GM12878 (cell line): Measurements from ENCODE around the gene DMD.

Experiments used
- CBFB ChIP-seq: IDR thresholded peaks from 2 replicates; pipeline ENCODE4 v1.6.1; 2016; ENCODE audit warnings: antibody characterized with exemption, low read depth
- CTCF ChIP-seq, 3 experiments: IDR thresholded peaks in 2 of 3; conservative IDR thresholded peaks in 1 of 3; 2 replicates each; pipeline ENCODE4 v1.5.1; 2011; ENCODE audit warnings: low read depth in 3 of 3, low read length in 3 of 3, mild to moderate bottlenecking in 3 of 3, control low read depth in 2 of 3, moderate library complexity in 2 of 3, inconsistent platforms in 1 of 3, mixed read lengths in 1 of 3; ENCODE audit not compliant: control insufficient read depth in 2 of 3, insufficient read depth in 1 of 3; ENCODE audit errors: extremely low read depth in 1 of 3
- EZH2 ChIP-seq: IDR thresholded peaks from 2 replicates; pipeline ENCODE4 v1.6.1; 2012; ENCODE audit warnings: low read depth, mild to moderate bottlenecking, control low read depth, inconsistent platforms, low read length, borderline replicate concordance; ENCODE audit not compliant: control insufficient read depth
- JUND ChIP-seq: IDR thresholded peaks from 2 replicates; pipeline ENCODE4 v1.6.1; 2012; ENCODE audit warnings: low read depth, mild to moderate bottlenecking, low read length, improper control_type of control experiment, moderate library complexity
- MYB ChIP-seq: fragments of 150-350 bp; IDR thresholded peaks from 2 replicates; pipeline ENCODE4 v1.6.1; 2014; ENCODE audit warnings: mild to moderate bottlenecking, low read depth, low read length, borderline replicate concordance
- NFIC ChIP-seq: IDR thresholded peaks from 2 replicates; pipeline ENCODE4 v1.6.1; 2012; ENCODE audit warnings: low read depth, mild to moderate bottlenecking, inconsistent platforms, low read length, moderate library complexity
- NKRF ChIP-seq: fragments of 450-650 bp; conservative IDR thresholded peaks from 2 replicates; pipeline ENCODE4 v1.6.1; 2017; ENCODE audit warnings: mild to moderate bottlenecking, moderate library complexity
- POLR2A ChIP-seq: IDR thresholded peaks from 2 replicates; pipeline ENCODE4 v1.6.1; 2011; ENCODE audit warnings: low read depth, mild to moderate bottlenecking, low read length
- PRDM15 ChIP-seq: fragments of 450-650 bp; formaldehyde crosslinking; IDR thresholded peaks from 2 replicates; pipeline ENCODE4 v1.4.0; 2020; ENCODE audit warnings: mild to moderate bottlenecking, moderate library complexity
- TAF1 ChIP-seq: IDR thresholded peaks from 2 replicates; pipeline ENCODE4 v1.6.1; 2011; ENCODE audit warnings: mild to moderate bottlenecking, low read depth, low read length, borderline replicate concordance
- TCF7 ChIP-seq: IDR thresholded peaks from 2 replicates; pipeline ENCODE4 v1.6.1; 2014; ENCODE audit warnings: antibody characterized with exemption, borderline replicate concordance
- ZBTB4 ChIP-seq: fragments of 450-650 bp; formaldehyde crosslinking; IDR thresholded peaks from 2 replicates; pipeline ENCODE4 v1.4.0; 2022; ENCODE audit warnings: mild to moderate bottlenecking, moderate library complexity

GRCh38 chrX:31805781-31806180 is 1405.6 kb downstream of the DMD start:
- TF ChIP-seq PRDM15 (CRISPR knock-in tag): no peak
- no peak for TF ChIP-seq ZBTB4
- no peak for TF ChIP-seq TAF1
- TF ChIP-seq TCF7: no peak
- no peak for TF ChIP-seq JUND
- TF ChIP-seq CTCF (IDR thresholded peaks at IDR 0.05 in 2 of 3, conservative IDR thresholded peaks at IDR 0.05 in 1 of 3; ENCODE audit: control insufficient read depth in 2 of 3, extremely low read depth in 1 of 3, insufficient read depth in 1 of 3, low read depth in 3 of 3, low read length in 3 of 3): no peak
- TF ChIP-seq NFIC: no peak
- no peak for TF ChIP-seq NKRF
- TF ChIP-seq MYB: no peak
- no peak for TF ChIP-seq POLR2A
- no peak for TF ChIP-seq EZH2
- TF ChIP-seq CBFB: no peak
